Adrenal gland (tissue), 12 donors: ENCODE measurements around the gene SRSF4. TPM values are rescaled to one million over a fixed set of nuclear protein-coding genes. Genes with fewer than 3 reads are reported as not detected.

ENCODE experiments used
- DNase-seq, 7 donors: peaks; one replicate each; pipeline ENCODE4 v3.0.0-alpha.2; 2019 to 2020
- H3K27ac ChIP-seq, 5 donors: fragments of 200-600 bp; sonication (generic) in 4 of 5; 1 replicate in 3 of 5; 2 replicates in 2 of 5; pipeline versions ENCODE4 v1.5.1 to v1.8.0; 2016 to 2020; ENCODE audit warnings: mild to moderate bottlenecking in 1 of 5
- H3K27me3 ChIP-seq: fragments of 200-600 bp; 2 replicates; pipeline ENCODE4 v1.8.0; 2021
- H3K36me3 ChIP-seq, 2 donors: fragments of 200-600 bp; replicated peaks in 1 of 2; 1 replicate in 1 of 2; 2 replicates in 1 of 2; pipeline versions ENCODE4 v1.5.1 to v1.8.0; 2018 to 2022
- H3K4me1 ChIP-seq, 2 donors: fragments of 200-600 bp; replicated peaks in 1 of 2; 1 replicate in 1 of 2; 2 replicates in 1 of 2; pipeline versions ENCODE4 v1.5.1 to v1.8.0; 2018 to 2021
- H3K4me3 ChIP-seq, 4 donors: fragments of 200-600 bp; sonication (generic) in 3 of 4; one replicate each; pipeline ENCODE4 v1.5.1; 2016 to 2018
- H3K9me3 ChIP-seq, 3 donors: fragments of 200-600 bp; sonication (generic) in 1 of 3; replicated peaks in 1 of 3; 1 replicate in 2 of 3; 2 replicates in 1 of 3; pipeline versions ENCODE4 v1.5.1 to v1.8.0; 2016 to 2021
- POLR2A ChIP-seq, 2 donors: fragments of 450-650 bp; IDR thresholded peaks; one replicate each; pipeline ENCODE4 v1.6.1; 2017; ENCODE audit warnings: antibody characterized with exemption in 2 of 2, mild to moderate bottlenecking in 2 of 2, moderate library complexity in 1 of 2
- WGBS, 4 donors: extraction: QIAGEN DNeasy Blood & Tissue Kit in 2 of 4; methylation state at CpG; one replicate each; pipeline versions ENCODE4 v1.1.5 to v1.1.7; 2013 to 2017; 5-methylcytosine and 5-hydroxymethylcytosine counted together
- intact Hi-C, 2 donors: fragments of 100-400 bp; cut with DNase I; formaldehyde crosslinking; loops; one replicate each; pipeline versions ENCODE4 v1.14.1 to v1.15.0; 2022 to 2023
- polyA plus RNA-seq, 3 donors: library from polyadenylated mRNA; stranded (reverse); fragments of 200-250 nt in 2 of 3; fragments of 350-450 nt in 1 of 3; fragmentation: Illumina TruSeq in 1 of 3; extraction: RNeasy Lipid Tissue Mini Kit (QIAGEN cat#74804) in 1 of 3; gene quantifications; one replicate each; pipeline ENCODE4 v1.2.3, GENCODE V29; 2013 to 2014
- total RNA-seq, 9 donors: library from RNA; depleted of rRNA in 4 of 9; stranded (reverse); fragments of >200 nt in 4 of 9; fragments of 120-200 nt in 1 of 9; fragmentation: NEBNext Ultra II Directional in 1 of 9; extraction: Animal tissue kit (Norgen Biotek cat#: 25700) in 1 of 9; gene quantifications; one replicate each; pipeline versions ENCODE4 v1.1.0 to v1.2.4, GENCODE V29; 2013 to 2023
- TF ChIP-seq, protein P1 (sequence below), 6 experiments: fragments of 450-650 bp in 4 of 6; fragments of 200-600 bp in 2 of 6; sonication (generic) in 1 of 6; IDR thresholded peaks; 1 replicate in 5 of 6; 2 replicates in 1 of 6; pipeline versions ENCODE4 v1.5.1 to v1.8.0; 2016 to 2021; ENCODE audit warnings: antibody characterized with exemption in 6 of 6, mild to moderate bottlenecking in 2 of 6, moderate library complexity in 1 of 6
- donor health status: healthy with polysubstance abuse.
- donor health status: Bipolar disorder and iron deficiency.
- donor health status: DM: yes; HTN: yes; CAD: no.
- donor health status: DM: no; HTN: no; CAD: no.
- donor health status: DM: no; HTN: no; CAD: no.
- donor health status: DM: yes; HTN: yes; CAD: no.

Gene SRSF4
- total and polyA plus RNA-seq, 12 donors, result 35.1 to 120 (median 55.4) TPM

DNA sequence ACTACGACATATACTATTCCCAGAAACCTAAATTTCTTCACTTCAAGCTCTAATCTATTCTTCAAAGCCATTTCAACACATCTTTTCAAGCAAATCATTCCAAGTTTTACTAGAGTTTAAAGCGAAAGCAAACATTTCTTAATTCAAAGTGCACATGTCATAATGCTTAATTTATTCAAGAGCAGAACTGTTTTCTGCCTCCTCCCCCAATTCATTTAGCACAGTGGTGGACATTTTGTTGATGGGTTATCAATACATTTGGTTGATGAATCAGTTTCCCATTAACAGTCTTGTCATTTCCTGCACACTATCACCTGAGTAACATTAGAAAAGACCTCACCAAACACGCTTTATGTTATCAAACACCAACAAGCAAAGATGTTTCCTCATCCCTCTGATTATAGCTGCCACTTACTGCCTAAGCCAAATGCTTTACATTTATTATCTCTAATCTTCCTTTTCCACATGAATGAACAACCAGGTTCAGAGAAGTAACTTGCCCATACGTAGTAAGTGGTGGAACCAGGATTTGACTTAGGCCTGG, 2.0 kb downstream of the SRSF4 start:
- WGBS, 4 donors, result 21 to 25% (median 24%) methylated on average over 4 of the region's 4 CpGs
- H3K27ac ChIP-seq, result peak overlapping the region in 3 of 5 donors; percentile 49 to 100 (median 58)
- peak overlapping the region in 2 of 4 donors; percentile 94 to 96 for H3K4me3 ChIP-seq
- intact Hi-C loops, result loop anchor here in 1 of 2 donors (10.0 kb wide), 1 partner anchor 295 kb away; no protein-coding TSS in a partner anchor
- H3K4me1 ChIP-seq, result peaks cover 28 to 60% of the 10 kb centered on the region in 2 donors
- H3K36me3 ChIP-seq, result no peaks in the 10 kb centered on the region
- no peaks in the 10 kb centered on the region for H3K9me3 ChIP-seq
- TF ChIP-seq POLR2A (IDR thresholded peaks at IDR 0.05), result no peak
- TF ChIP-seq, protein P1, sequence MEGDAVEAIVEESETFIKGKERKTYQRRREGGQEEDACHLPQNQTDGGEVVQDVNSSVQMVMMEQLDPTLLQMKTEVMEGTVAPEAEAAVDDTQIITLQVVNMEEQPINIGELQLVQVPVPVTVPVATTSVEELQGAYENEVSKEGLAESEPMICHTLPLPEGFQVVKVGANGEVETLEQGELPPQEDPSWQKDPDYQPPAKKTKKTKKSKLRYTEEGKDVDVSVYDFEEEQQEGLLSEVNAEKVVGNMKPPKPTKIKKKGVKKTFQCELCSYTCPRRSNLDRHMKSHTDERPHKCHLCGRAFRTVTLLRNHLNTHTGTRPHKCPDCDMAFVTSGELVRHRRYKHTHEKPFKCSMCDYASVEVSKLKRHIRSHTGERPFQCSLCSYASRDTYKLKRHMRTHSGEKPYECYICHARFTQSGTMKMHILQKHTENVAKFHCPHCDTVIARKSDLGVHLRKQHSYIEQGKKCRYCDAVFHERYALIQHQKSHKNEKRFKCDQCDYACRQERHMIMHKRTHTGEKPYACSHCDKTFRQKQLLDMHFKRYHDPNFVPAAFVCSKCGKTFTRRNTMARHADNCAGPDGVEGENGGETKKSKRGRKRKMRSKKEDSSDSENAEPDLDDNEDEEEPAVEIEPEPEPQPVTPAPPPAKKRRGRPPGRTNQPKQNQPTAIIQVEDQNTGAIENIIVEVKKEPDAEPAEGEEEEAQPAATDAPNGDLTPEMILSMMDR (IDR thresholded peaks at IDR 0.05), result no peak
- DNase-seq, result no peak
- no peaks in the 10 kb centered on the region for H3K27me3 ChIP-seq

DNA sequence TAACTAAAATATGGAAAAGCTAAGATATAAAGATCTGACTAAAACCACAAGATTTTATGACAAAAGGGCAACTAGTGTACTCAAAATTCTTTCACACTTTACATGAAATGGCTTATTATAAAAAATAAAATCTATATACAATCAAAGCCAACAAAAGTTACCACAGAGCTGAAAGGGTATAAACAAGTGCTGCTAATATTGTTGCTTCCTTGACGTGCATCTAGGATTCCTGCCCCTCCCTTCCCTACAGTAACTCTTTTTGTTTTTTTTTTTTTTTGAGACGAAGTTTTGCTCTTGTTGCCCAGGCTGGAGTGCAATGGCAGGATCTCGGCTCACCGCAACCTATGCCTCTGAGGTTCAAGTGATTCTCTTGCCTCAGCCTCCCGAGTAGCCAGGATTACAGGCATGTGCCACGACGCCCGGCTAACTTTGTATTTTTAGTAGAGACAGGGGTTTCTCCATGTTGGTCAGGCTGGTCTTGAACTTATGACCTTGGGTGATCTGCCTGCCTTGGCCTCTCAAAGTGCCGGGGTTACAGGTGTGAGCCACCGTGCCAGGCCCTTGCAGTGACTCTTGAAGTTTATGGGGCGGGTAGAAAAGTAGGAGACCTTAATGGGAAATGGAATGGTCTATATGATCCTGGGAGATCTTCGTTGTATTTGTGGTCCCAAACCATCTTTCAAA, 4.5 kb downstream of the SRSF4 start:
- H3K36me3 ChIP-seq, result peaks cover 0 to 4% of the 10 kb centered on the region in 2 donors
- H3K4me1 ChIP-seq, result peaks cover 25 to 50% of the 10 kb centered on the region in 2 donors
- TF ChIP-seq, protein P1 (IDR thresholded peaks at IDR 0.05), result no peak
- TF ChIP-seq POLR2A (IDR thresholded peaks at IDR 0.05), result no peak
- intact Hi-C loops, result no loop called here
- DNase-seq, result peak in 1 of 7 donors; percentile 48
- H3K4me3 ChIP-seq, result no peak overlapping the region
- no peaks in the 10 kb centered on the region for H3K9me3 ChIP-seq
- H3K27me3 ChIP-seq, result no peaks in the 10 kb centered on the region
- WGBS, 4 donors, result 69 to 76% (median 72%) methylated on average over 12 of the region's 12 CpGs
- peak overlapping the region in 2 of 5 donors; percentile 7 to 46 for H3K27ac ChIP-seq

DNA sequence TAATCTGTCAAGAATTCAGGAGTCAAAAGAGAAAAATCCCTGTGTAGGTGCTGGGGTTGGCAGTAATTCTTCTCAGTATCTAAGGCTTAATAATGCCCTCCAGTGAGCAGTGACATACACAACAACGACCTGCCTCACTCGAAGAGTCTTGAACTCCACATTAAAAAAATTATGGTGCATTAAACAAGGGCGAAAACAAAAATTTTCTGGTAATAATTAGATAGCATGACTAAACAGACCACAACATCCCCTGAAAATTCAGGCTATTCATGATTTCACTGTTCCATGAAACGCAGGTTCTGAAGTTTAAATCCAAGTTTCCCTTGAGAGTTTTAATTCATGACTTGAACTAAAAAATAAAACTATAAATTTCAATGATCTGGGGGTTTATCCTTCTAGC, 5.1 kb downstream of the SRSF4 start:
- no peaks in the 10 kb centered on the region for H3K27me3 ChIP-seq
- 39 to 46% (median 43%) methylated on average over 4 of the region's 4 CpGs for WGBS, 4 donors
- intact Hi-C loops, result no loop called here
- no peaks in the 10 kb centered on the region for H3K9me3 ChIP-seq
- peak overlapping the region in 1 of 5 donors; percentile 7 for H3K27ac ChIP-seq
- peaks cover 0 to 4% of the 10 kb centered on the region in 2 donors for H3K36me3 ChIP-seq
- TF ChIP-seq POLR2A (IDR thresholded peaks at IDR 0.05), result no peak
- TF ChIP-seq, protein P1 (IDR thresholded peaks at IDR 0.05), result no peak
- peaks cover 27 to 54% of the 10 kb centered on the region in 2 donors for H3K4me1 ChIP-seq
- no peak overlapping the region for H3K4me3 ChIP-seq
- no peak for DNase-seq

DNA sequence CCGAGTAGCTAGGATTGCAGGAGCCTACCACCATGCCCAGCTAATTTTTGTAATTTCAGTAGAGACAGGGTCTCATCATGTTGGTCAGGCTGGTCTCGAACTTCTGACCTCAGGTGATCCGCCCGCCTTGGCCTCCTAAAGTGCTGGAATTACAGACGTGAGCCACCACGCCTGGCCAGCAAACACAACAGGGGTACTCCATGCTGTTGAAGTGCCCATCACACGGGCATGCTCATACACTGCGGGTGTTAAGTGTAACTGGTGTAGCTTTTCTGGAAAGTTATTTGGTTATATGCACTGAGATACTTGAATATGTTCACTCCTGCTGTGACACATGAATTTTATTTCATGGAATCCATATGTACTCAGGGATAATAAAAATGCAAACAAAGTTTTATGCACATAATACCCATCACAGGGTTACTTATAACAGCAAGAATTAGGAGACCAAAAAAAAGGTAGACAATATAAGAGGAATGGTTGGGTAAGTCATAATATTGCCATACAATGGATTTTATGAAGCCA, 9.2 kb downstream of the SRSF4 start:
- no peak overlapping the region for H3K27ac ChIP-seq
- H3K9me3 ChIP-seq, result no peaks in the 10 kb centered on the region
- no peaks in the 10 kb centered on the region for H3K27me3 ChIP-seq
- DNase-seq, result peak in 1 of 7 donors; percentile 44
- peaks cover 0 to 12% of the 10 kb centered on the region in 2 donors for H3K36me3 ChIP-seq
- TF ChIP-seq POLR2A (IDR thresholded peaks at IDR 0.05), result no peak
- TF ChIP-seq, protein P1 (IDR thresholded peaks at IDR 0.05), result no peak
- intact Hi-C loops, result no loop called here
- H3K4me1 ChIP-seq, result peaks cover 15 to 52% of the 10 kb centered on the region in 2 donors
- WGBS, 4 donors, result 88 to 92% (median 91%) methylated on average over 4 to 8 of the region's 8 CpGs
- H3K4me3 ChIP-seq, result no peak overlapping the region
